HG03097 (cell line): ENCODE data around the gene OR10H1.
"Not testable (repeated sequence)": the region's sequence is repeated elsewhere in the genome, so short reads cannot be mapped to it uniquely, and the experiment has no call there.

Experiments
- ATAC-seq: cut with Tn5 transposase; IDR thresholded peaks from one replicate; pipeline ENCODE4 v1.9.1; 2021; ENCODE audit not compliant: unreplicated experiment, low FRiP score

The OR10H1 gene

DNA sequence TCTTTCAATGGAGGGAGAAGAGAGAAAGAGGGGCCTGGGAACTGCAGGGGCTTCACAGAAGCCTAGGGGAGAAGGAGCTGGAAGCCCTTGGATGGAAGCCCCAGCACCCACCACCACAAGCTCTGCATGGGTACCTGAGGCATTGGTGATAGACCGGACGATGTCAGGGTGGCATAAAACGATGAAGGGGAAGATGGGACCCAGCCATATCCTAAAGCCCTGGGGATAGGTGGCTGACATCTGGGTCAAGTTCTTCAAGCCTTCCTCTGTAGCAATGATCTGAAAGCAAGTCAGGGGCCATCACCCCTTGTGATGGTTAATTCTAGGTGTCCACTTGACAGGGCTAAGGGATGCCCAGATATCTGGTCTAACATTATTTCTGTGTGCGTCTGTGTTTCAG lies 39.2 kb downstream of the OR10H1 start:
- no peak for ATAC-seq

DNA sequence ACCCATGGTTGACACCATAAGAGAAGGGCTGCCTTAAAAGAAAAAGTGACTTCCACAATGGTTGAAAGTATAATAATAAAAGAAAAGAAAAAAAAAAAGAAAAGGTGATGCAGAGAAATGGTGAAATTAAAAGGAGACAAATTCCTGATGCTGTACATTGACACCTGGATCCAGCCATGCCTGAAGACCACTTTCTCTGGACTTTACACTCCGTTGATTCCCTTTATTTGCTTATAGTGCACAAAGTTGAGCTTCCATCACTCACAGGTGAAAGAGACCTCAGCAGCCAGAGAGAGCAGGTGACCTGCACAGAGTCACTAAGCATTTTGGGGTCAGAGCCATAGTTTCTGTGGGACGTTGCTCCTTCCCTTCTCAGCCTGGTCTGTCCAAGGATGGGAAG lies 40.2 kb downstream of the OR10H1 start:
- ATAC-seq = no peak

DNA sequence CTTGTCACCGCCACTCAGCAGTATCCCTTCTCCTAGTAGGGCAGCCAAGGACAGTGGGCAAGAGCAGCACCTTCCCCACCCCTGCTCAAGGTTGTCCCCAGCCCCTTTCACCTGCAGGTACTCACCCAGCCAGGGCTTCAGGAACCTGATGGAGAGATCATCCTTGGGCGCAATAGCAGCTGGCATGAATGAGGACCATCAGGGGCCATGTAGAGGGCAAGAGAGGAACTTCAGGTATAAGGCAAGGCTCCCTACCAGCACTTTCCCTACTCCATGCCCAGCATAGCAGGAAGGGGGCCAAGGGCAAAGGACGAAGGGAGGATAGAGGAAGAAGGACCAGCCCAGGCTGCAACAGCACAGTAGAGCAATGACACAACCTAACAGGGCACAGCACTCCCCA lies 41.3 kb downstream of the OR10H1 start:
- ATAC-seq = not testable (repeated sequence)

DNA sequence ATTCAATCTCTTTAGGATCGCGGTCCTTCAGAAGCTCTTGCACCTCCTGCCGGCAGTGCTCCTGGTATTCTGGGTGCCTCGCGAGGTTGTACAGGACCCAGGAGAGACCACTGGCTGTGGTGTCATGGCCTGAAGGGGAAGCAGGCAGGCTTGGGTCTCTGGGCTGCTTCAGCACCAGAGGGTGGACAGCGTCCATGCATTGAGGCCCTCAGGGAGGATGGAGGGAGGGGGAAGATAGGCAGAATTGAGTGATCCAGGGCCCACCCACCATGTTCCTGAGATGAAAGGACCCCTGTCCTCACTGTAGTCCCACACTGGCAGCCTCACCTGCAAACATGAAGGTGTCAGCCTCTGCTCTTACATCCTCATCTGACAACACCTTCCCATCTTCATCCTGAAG lies 45.9 kb downstream of the OR10H1 start:
- ATAC-seq = no peak

DNA sequence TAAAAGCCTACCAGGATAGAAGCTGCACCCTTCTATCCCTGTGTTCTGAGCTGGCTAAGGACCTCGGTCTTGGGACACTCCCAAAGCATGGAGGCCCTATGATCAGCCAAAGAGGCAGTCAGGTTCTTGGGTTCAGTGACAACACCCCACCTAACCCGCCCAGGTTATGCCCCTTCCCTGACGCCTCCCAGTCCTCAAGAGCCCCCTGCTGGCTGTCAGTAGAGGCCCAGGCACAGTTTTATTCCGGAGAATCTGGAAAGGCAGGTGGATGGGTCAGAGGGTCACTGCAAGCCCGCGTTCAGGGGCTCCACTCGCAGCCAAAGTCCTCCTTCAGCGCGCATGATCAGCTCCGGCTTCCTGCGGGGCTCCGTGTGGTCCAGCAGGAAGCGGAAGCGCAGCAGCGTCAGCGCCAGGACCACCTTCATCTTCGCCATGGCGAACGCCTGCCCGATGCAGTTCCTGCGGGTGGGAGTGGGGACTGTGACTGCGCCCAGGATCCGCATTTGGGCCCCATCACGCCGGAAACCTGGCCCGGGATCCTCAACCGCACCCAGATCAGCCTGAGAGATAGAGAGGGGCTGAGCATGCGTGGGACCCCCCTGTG lies 55.4 kb downstream of the OR10H1 start:
- ATAC-seq = no peak

DNA sequence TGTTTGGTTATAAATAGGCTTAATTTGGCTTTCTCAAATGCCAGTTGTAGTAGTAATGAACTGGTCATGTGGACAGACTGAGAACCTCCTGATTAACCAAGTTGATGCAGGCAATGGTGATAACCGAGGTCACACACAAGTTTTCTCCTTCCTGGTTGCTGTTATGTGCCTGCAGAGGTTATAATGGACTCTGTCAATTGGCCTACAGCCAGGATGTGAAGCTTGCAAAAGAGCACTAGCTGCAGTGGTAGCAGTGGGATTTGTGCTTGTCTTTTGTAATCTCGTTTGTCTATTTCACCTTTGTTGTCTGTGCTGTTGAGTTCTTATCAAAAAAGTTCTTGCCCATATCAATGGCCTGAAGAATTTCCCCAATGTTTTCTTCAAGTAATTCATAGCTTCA lies 57.1 kb downstream of the OR10H1 start:
- ATAC-seq = no peak
